ENCODE data around the gene KCNJ2. TPM values are rescaled to one million over a fixed set of nuclear protein-coding genes. Genes with fewer than 3 reads are reported as not detected.

KCNJ2 gene
- polyA plus RNA-seq, 2 of the 4 experiments (the other 2 are of a cell fraction) = 0.14 to 0.17 TPM

DNA sequence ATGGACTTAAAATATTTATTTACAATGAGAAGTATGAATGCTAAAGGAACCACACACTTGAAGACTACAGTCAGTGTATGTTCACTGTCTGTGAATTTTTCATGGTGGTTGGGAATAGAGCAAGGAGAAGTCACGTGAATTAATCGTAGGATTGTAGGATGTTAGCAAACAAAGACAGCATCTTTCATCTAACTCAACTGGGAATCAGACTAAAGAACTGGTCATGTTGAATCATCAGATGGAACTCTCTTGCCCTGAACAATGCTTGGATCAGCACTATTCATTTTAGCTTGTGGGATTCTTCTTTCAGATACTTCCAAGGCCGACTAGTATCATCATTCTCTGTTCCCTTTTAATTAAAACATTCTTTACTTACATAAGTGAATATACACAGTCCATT lies 18.1 kb downstream of the KCNJ2 start:
- TF ChIP-seq REST (IDR thresholded peaks at IDR 0.05) (no peak), MAFK (IDR thresholded peaks at IDR 0.05; ENCODE audit: partially characterized antibody) (peak; percentile 78), NPAS2 (CRISPR knock-in tag; IDR thresholded peaks at IDR 0.05; ENCODE audit: borderline replicate concordance) (no peak), SMC3 (IDR thresholded peaks at IDR 0.05) (no peak), RFX5 (IDR thresholded peaks at IDR 0.05) (no peak)
- TF ChIP-seq, protein P1, sequence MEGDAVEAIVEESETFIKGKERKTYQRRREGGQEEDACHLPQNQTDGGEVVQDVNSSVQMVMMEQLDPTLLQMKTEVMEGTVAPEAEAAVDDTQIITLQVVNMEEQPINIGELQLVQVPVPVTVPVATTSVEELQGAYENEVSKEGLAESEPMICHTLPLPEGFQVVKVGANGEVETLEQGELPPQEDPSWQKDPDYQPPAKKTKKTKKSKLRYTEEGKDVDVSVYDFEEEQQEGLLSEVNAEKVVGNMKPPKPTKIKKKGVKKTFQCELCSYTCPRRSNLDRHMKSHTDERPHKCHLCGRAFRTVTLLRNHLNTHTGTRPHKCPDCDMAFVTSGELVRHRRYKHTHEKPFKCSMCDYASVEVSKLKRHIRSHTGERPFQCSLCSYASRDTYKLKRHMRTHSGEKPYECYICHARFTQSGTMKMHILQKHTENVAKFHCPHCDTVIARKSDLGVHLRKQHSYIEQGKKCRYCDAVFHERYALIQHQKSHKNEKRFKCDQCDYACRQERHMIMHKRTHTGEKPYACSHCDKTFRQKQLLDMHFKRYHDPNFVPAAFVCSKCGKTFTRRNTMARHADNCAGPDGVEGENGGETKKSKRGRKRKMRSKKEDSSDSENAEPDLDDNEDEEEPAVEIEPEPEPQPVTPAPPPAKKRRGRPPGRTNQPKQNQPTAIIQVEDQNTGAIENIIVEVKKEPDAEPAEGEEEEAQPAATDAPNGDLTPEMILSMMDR (IDR thresholded peaks at IDR 0.05) = no peak
- Histone ChIP-seq H3K4me3 (no peak overlapping the region), H3K27ac (no peak overlapping the region), H3K9me3 (no peaks in the 10 kb centered on the region), H3K4me1 (peaks cover 8% of the 10 kb centered on the region), H3K4me2 (no peak overlapping the region)
- 22% methylated on average over 3 of the region's 3 CpGs for WGBS (ENCODE audit: missing lambda C conversion rate)
- no peak for ATAC-seq
- no peak for DNase-seq (ENCODE audit: low read depth in 1 of 2, low spot score in 1 of 2)
- POLR2A ChIA-PET = no interaction called here
- FAIRE-seq = peak; percentile 7
- CTCF ChIA-PET = interaction anchor here (1.4 kb wide), 1 partner anchor 619 kb away, joined by 3 read pairs; no protein-coding TSS in a partner anchor

GRCh38 chr17:70190959-70191805 lies 21.9 kb downstream of the KCNJ2 start:
- H3K4me3 ChIP-seq = no peak overlapping the region
- no peak for FAIRE-seq
- H3K9me3 ChIP-seq = no peaks in the 10 kb centered on the region
- ATAC-seq = no peak
- no peak for DNase-seq (ENCODE audit: low read depth in 1 of 2, low spot score in 1 of 2)
- H3K4me2 ChIP-seq = no peak overlapping the region
- H3K27ac ChIP-seq = no peak overlapping the region
- POLR2A ChIA-PET = no interaction called here
- CTCF ChIA-PET = interaction anchor here (0.6 kb wide), 1 partner anchor 666 kb away, joined by 3 read pairs; no protein-coding TSS in a partner anchor
- H3K4me1 ChIP-seq = no peaks in the 10 kb centered on the region
- 37% methylated on average over 2 of the region's 2 CpGs for WGBS (ENCODE audit: missing lambda C conversion rate)
- peak; percentile 38 for TF ChIP-seq MAFK (IDR thresholded peaks at IDR 0.05; ENCODE audit: partially characterized antibody)
- no peak for TF ChIP-seq BCL3 (IDR thresholded peaks at IDR 0.05)

GRCh38 chr17:70195091-70195490 lies 25.8 kb downstream of the KCNJ2 start:
- Histone ChIP-seq H3K9me3 (no peaks in the 10 kb centered on the region), H3K27ac (no peak overlapping the region), H3K4me3 (no peak overlapping the region), H3K4me1 (no peaks in the 10 kb centered on the region), H3K4me2 (no peak overlapping the region)
- POLR2A ChIA-PET = no interaction called here
- ATAC-seq (no peak), DNase-seq (ENCODE audit: low read depth in 1 of 2, low spot score in 1 of 2) (no peak), FAIRE-seq (no peak)
- CTCF ChIA-PET = interaction anchor here (0.9 kb wide), 1 partner anchor 25 kb away, joined by 6 read pairs; no protein-coding TSS in a partner anchor
- TF ChIP-seq HDAC2 (IDR thresholded peaks at IDR 0.05) (no peak), HOXA7 (CRISPR knock-in tag; IDR thresholded peaks at IDR 0.05) (no peak), EHMT2 (IDR thresholded peaks at IDR 0.05; ENCODE audit: low read depth) (no peak), HOXB5 (CRISPR knock-in tag; IDR thresholded peaks at IDR 0.05) (no peak), HEYL (CRISPR knock-in tag; IDR thresholded peaks at IDR 0.05) (no peak), CEBPB (IDR thresholded peaks at IDR 0.05) (no peak), POLR2AphosphoS2 (conservative IDR thresholded peaks at IDR 0.05; ENCODE audit: low read length) (no peak), RNF2 (IDR thresholded peaks at IDR 0.05; ENCODE audit: borderline replicate concordance, low read depth) (no peak), FOXS1 (CRISPR knock-in tag; IDR thresholded peaks at IDR 0.05) (no peak), BHLHE40 (IDR thresholded peaks at IDR 0.05; ENCODE audit: low read depth, low read length) (no peak), NFE2L2 (conservative IDR thresholded peaks at IDR 0.05; ENCODE audit: low read length) (no peak), FOSB (CRISPR knock-in tag; IDR thresholded peaks at IDR 0.05) (no peak), PHF8 (IDR thresholded peaks at IDR 0.05; ENCODE audit: borderline replicate concordance, low read depth) (no peak), KDM1A (IDR thresholded peaks at IDR 0.05; ENCODE audit: low read depth) (no peak), TP53 (CRISPR knock-in tag; IDR thresholded peaks at IDR 0.05) (no peak), CHD2 (IDR thresholded peaks at IDR 0.05; ENCODE audit: low read length, partially characterized antibody) (no peak), HES2 (IDR thresholded peaks at IDR 0.05) (no peak)
- TF ChIP-seq, protein P2, sequence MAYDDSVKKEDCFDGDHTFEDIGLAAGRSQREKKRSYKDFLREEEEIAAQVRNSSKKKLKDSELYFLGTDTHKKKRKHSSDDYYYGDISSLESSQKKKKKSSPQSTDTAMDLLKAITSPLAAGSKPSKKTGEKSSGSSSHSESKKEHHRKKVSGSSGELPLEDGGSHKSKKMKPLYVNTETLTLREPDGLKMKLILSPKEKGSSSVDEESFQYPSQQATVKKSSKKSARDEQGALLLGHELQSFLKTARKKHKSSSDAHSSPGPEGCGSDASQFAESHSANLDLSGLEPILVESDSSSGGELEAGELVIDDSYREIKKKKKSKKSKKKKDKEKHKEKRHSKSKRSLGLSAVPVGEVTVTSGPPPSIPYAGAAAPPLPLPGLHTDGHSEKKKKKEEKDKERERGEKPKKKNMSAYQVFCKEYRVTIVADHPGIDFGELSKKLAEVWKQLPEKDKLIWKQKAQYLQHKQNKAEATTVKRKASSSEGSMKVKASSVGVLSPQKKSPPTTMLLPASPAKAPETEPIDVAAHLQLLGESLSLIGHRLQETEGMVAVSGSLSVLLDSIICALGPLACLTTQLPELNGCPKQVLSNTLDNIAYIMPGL (CRISPR knock-in tag; IDR thresholded peaks at IDR 0.05; ENCODE audit: borderline replicate concordance) = no peak

Measured in A549 (cell line).